ENCODE results near the gene KDM4B.

The KDM4B gene

DNA sequence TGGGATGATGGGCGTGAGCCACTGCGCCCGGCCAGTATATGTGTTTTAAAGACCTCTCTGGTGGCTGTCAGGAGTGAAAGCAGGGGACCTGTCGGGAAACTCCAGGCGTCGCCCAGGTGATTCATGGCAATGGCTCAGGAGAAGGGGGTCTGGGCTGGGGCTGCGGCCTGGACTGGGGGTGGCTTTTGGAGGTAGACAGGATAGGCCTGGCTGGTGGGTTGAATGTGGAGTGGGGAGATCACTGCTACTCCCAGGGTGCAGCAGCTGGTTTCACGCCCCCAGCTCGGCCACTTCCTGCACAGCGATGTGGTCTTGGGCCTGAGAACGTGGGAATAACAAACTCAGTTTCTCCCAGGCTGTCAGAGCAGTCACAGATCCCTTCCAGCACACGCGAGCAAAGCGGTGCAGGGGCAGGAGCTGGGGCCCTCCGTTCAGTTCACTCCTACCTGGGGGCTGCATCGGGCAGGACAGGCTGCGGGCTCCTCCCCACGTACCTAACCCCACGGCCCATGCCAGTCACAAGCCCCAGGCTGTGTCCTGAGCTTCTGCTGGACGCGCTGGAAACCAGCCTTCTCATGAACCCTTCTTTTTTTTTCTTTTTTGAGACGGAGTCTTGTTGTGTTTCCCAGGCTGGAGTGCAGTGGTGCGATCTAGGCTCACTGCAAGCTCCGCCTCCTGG, 18.9 kb downstream of the KDM4B start:
- no peak for FAIRE-seq
- no peak for DNase-seq (ENCODE audit: insufficient read length, low spot score)
- TF ChIP-seq, protein P1, sequence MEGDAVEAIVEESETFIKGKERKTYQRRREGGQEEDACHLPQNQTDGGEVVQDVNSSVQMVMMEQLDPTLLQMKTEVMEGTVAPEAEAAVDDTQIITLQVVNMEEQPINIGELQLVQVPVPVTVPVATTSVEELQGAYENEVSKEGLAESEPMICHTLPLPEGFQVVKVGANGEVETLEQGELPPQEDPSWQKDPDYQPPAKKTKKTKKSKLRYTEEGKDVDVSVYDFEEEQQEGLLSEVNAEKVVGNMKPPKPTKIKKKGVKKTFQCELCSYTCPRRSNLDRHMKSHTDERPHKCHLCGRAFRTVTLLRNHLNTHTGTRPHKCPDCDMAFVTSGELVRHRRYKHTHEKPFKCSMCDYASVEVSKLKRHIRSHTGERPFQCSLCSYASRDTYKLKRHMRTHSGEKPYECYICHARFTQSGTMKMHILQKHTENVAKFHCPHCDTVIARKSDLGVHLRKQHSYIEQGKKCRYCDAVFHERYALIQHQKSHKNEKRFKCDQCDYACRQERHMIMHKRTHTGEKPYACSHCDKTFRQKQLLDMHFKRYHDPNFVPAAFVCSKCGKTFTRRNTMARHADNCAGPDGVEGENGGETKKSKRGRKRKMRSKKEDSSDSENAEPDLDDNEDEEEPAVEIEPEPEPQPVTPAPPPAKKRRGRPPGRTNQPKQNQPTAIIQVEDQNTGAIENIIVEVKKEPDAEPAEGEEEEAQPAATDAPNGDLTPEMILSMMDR (IDR thresholded peaks at IDR 0.05; ENCODE audit: insufficient read depth, missing control alignments), result no peak

- DNase-seq (ENCODE audit: insufficient read length, low spot score), result no peak
- TF ChIP-seq, protein P1 (IDR thresholded peaks at IDR 0.05; ENCODE audit: insufficient read depth, missing control alignments), result no peak
- no peak for FAIRE-seq
Measured at GRCh38 chr19:4988770-4989251, 19.9 kb downstream of the KDM4B start.

- DNase-seq (ENCODE audit: insufficient read length, low spot score), result no peak
- TF ChIP-seq, protein P1 (IDR thresholded peaks at IDR 0.05; ENCODE audit: insufficient read depth, missing control alignments), result no peak
- no peak for FAIRE-seq
Measured at GRCh38 chr19:4990306-4990705, 21.4 kb downstream of the KDM4B start.

DNA sequence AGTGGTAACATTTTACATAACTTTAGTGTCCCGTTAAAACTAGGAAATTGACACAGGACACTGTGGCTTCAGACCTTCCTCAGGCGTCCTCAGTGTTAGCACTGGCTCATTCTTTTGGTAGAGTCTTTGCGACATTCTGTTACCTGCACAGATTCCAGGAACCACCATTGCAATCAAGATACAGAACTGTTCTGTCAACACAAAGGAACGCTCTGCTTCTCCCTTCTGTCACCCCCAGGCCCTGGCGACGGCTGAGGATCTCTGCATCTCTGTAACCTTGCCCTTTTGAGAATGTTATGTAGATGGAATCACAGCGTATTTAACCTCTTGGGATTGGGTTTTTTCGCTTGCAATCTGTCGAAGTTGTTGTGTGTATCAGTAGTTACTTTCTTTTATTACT, 22.6 kb downstream of the KDM4B start:
- FAIRE-seq (no peak), DNase-seq (ENCODE audit: insufficient read length, low spot score) (no peak)
- TF ChIP-seq, protein P1 (IDR thresholded peaks at IDR 0.05; ENCODE audit: insufficient read depth, missing control alignments), result no peak

GRCh38 chr19:4991996-4992698, 23.2 kb downstream of the KDM4B start:
- no peak for DNase-seq (ENCODE audit: insufficient read length, low spot score)
- FAIRE-seq, result no peak
- TF ChIP-seq, protein P1 (IDR thresholded peaks at IDR 0.05; ENCODE audit: insufficient read depth, missing control alignments), result no peak

DNA sequence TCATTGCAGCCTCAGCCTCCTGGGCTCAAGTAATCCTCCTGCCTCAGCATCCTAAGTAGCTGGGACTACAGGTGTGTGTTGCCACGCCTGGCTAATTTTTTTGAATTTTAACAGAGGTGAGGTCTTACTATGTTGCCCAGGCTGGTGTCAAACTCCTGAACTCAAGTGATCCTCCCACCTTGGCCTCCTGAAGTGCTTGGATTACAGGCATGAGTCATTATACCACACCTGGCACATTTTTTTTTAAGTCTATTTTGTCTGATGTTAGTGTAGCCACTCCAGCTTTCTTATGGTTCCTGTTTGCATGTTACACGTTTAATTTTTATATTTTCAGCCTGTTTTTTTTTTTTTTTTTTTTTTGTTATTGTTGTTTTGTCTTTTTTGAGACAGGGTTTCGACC, 24.8 kb downstream of the KDM4B start:
- no peak for DNase-seq (ENCODE audit: insufficient read length, low spot score)
- no peak for FAIRE-seq
- TF ChIP-seq, protein P1 (IDR thresholded peaks at IDR 0.05; ENCODE audit: insufficient read depth, missing control alignments), result no peak

- FAIRE-seq (no peak), DNase-seq (ENCODE audit: insufficient read length, low spot score) (no peak)
- TF ChIP-seq, protein P1 (IDR thresholded peaks at IDR 0.05; ENCODE audit: insufficient read depth, missing control alignments), result no peak
Measured at GRCh38 chr19:4996701-4997100, 27.8 kb downstream of the KDM4B start.

Measured in D721Med (cell line).